ENCODE results near the gene MYL12A.

Gene MYL12A

GRCh38 chr18:3207565-3207964 is 40.0 kb upstream of the MYL12A start:
- TF ChIP-seq EZH2 (IDR thresholded peaks at IDR 0.05; ENCODE audit: borderline replicate concordance, low read depth, low read length, severe bottlenecking): no peak
- no peak for TF ChIP-seq CTCF (IDR thresholded peaks at IDR 0.05; ENCODE audit: borderline replicate concordance, extremely low read depth, low read length, poor library complexity, severe bottlenecking)
- Histone ChIP-seq H2AFZ (ENCODE audit: low read depth, low read length) (no peak overlapping the region), H4K20me1 (ENCODE audit: insufficient read depth, low read length) (no peaks in the 10 kb centered on the region), H3K4me2 (ENCODE audit: insufficient read depth, low read length) (no peak overlapping the region), H3K4me3 (ENCODE audit: low read depth in 1 of 2, low read length in 2 of 2) (no peak overlapping the region), H3K4me1 (ENCODE audit: insufficient read depth, low read length) (peaks cover under 1% of the 10 kb centered on the region), H3K36me3 (ENCODE audit: insufficient read depth, low read length) (no peaks in the 10 kb centered on the region), H3K9me3 (ENCODE audit: insufficient read depth, low read length, severe bottlenecking) (peaks cover 2% of the 10 kb centered on the region), H3K27ac (ENCODE audit: low read length) (no peak overlapping the region), H3K79me2 (ENCODE audit: insufficient read depth, low read length) (no peaks in the 10 kb centered on the region), H3K9ac (ENCODE audit: low read depth, low read length) (no peak overlapping the region), H3K27me3 (ENCODE audit: insufficient read depth, low read length, poor library complexity) (no peaks in the 10 kb centered on the region)
- ATAC-seq (ENCODE audit: insufficient read depth, low read depth) (no peak), DNase-seq (no peak)

- no peak overlapping the region for H3K4me2 ChIP-seq (ENCODE audit: insufficient read depth, low read length)
These were observed 37.6 kb upstream of the MYL12A start for GRCh38 chr18:3209859-3210569.

GRCh38 chr18:3211236-3211992 is 36.2 kb upstream of the MYL12A start:
- no peak overlapping the region for H3K9ac ChIP-seq (ENCODE audit: low read depth, low read length)
- no peaks in the 10 kb centered on the region for H3K36me3 ChIP-seq (ENCODE audit: insufficient read depth, low read length)
- no peaks in the 10 kb centered on the region for H3K79me2 ChIP-seq (ENCODE audit: insufficient read depth, low read length)
- no peak for DNase-seq
- H3K4me2 ChIP-seq (ENCODE audit: insufficient read depth, low read length): no peak overlapping the region
- no peak for TF ChIP-seq EZH2 (IDR thresholded peaks at IDR 0.05; ENCODE audit: borderline replicate concordance, low read depth, low read length, severe bottlenecking)
- no peak for TF ChIP-seq CTCF (IDR thresholded peaks at IDR 0.05; ENCODE audit: borderline replicate concordance, extremely low read depth, low read length, poor library complexity, severe bottlenecking)
- no peaks in the 10 kb centered on the region for H3K9me3 ChIP-seq (ENCODE audit: insufficient read depth, low read length, severe bottlenecking)
- ATAC-seq (ENCODE audit: insufficient read depth, low read depth): no peak
- H3K27me3 ChIP-seq (ENCODE audit: insufficient read depth, low read length, poor library complexity): no peaks in the 10 kb centered on the region
- peaks cover 17% of the 10 kb centered on the region for H3K4me1 ChIP-seq (ENCODE audit: insufficient read depth, low read length)
- H2AFZ ChIP-seq (ENCODE audit: low read depth, low read length): 0 out of 2 replicates have a peak overlapping the region, but pooled peaks have one; percentile 26
- no peaks in the 10 kb centered on the region for H4K20me1 ChIP-seq (ENCODE audit: insufficient read depth, low read length)
- no peak overlapping the region for H3K4me3 ChIP-seq (ENCODE audit: low read depth in 1 of 2, low read length in 2 of 2)
- H3K27ac ChIP-seq (ENCODE audit: low read length): no peak overlapping the region

More at GRCh38 chr18:3209859-3210569, 37.6 kb upstream of the MYL12A start:
- TF ChIP-seq CTCF (IDR thresholded peaks at IDR 0.05; ENCODE audit: borderline replicate concordance, extremely low read depth, low read length, poor library complexity, severe bottlenecking): no peak
- TF ChIP-seq EZH2 (IDR thresholded peaks at IDR 0.05; ENCODE audit: borderline replicate concordance, low read depth, low read length, severe bottlenecking): no peak
- Histone ChIP-seq H3K79me2 (ENCODE audit: insufficient read depth, low read length) (no peaks in the 10 kb centered on the region), H3K27ac (ENCODE audit: low read length) (no peak overlapping the region), H2AFZ (ENCODE audit: low read depth, low read length) (no peak overlapping the region), H3K9ac (ENCODE audit: low read depth, low read length) (no peak overlapping the region), H3K4me1 (ENCODE audit: insufficient read depth, low read length) (peaks cover 17% of the 10 kb centered on the region), H3K4me3 (ENCODE audit: low read depth in 1 of 2, low read length in 2 of 2) (no peak overlapping the region), H3K9me3 (ENCODE audit: insufficient read depth, low read length, severe bottlenecking) (no peaks in the 10 kb centered on the region), H4K20me1 (ENCODE audit: insufficient read depth, low read length) (no peaks in the 10 kb centered on the region), H3K36me3 (ENCODE audit: insufficient read depth, low read length) (no peaks in the 10 kb centered on the region), H3K27me3 (ENCODE audit: insufficient read depth, low read length, poor library complexity) (no peaks in the 10 kb centered on the region)
- no peak for DNase-seq
- ATAC-seq (ENCODE audit: insufficient read depth, low read depth): no peak
